A549 (cell line): ENCODE measurements around the gene MYO15B. TPM values are rescaled to one million over a fixed set of nuclear protein-coding genes. Genes with fewer than 3 reads are reported as not detected.

Source experiments
- ATAC-seq, 2 experiments: fragments of 200-7000 bp in 1 of 2; fragments of >200 bp in 1 of 2; cut with Nextera tagmentation in 1 of 2; cut with Tn5 transposase in 1 of 2; 3 replicates each; pipeline versions ENCODE4 v1.8.0 to v1.9.1; 2018 to 2020; ENCODE audit warnings: mild to moderate bottlenecking in 1 of 2, moderate library complexity in 1 of 2
- CTCF ChIA-PET: fragments of 300-600 bp; sonication (Branson Sonifier 250); formaldehyde crosslinking; extraction: SDS; loops from one replicate; lab custom pipeline; 2021; ENCODE audit warnings: antibody characterized with exemption, inconsistent platforms; lab: Yijun Ruan, JAX
- POLR2A ChIA-PET: fragments of 350-600 bp; formaldehyde crosslinking; extraction: SDS; loops from one replicate; lab custom pipeline; 2021; ENCODE audit warnings: antibody characterized with exemption, inconsistent platforms; lab: Yijun Ruan, JAX
- DNase-seq, 2 experiments: peaks; one replicate each; pipeline versions ENCODE4 v3.0.0 to v3.0.0-alpha.2; 2011 to 2016; ENCODE audit warnings: low read depth in 1 of 2, low spot score in 1 of 2
- FAIRE-seq: peaks from 2 replicates; lab custom pipeline; 2011; peaks lifted over from hg19 to GRCh38; lab: Jason Lieb, UNC
- H3K27ac ChIP-seq, 2 experiments: fragments of >200 bp; sonication (Bioruptor Twin); formaldehyde crosslinking; 3 replicates each; pipeline ENCODE4 v1.5.1; 2016 to 2017
- H3K4me1 ChIP-seq: fragments of >200 bp; sonication (Bioruptor Twin); formaldehyde crosslinking; 3 replicates; pipeline ENCODE4 v1.6.1; 2016
- H3K4me2 ChIP-seq: fragments of >200 bp; sonication (Bioruptor Twin); formaldehyde crosslinking; 3 replicates; pipeline ENCODE4 v1.6.1; 2016
- H3K4me3 ChIP-seq: fragments of >200 bp; sonication (Bioruptor Twin); formaldehyde crosslinking; 3 replicates; pipeline ENCODE4 v1.5.1; 2016
- H3K9me3 ChIP-seq: fragments of >200 bp; sonication (Bioruptor Twin); formaldehyde crosslinking; 3 replicates; pipeline ENCODE4 v1.6.1; 2016
- ATOH8 ChIP-seq: fragments of 250-450 bp; sonication (Bioruptor Pico); IDR thresholded peaks from 2 replicates; pipeline ENCODE4 v1.5.0; 2020; ENCODE audit warnings: low read depth, mild to moderate bottlenecking, moderate library complexity
- BCL3 ChIP-seq: fragments of >200 bp; sonication (Bioruptor Twin); formaldehyde crosslinking; IDR thresholded peaks from 3 replicates; pipeline ENCODE4 v1.6.1; 2016
- EHMT2 ChIP-seq: fragments of 200-600 bp; sonication (generic); IDR thresholded peaks from 2 replicates; pipeline ENCODE4 v1.6.1; 2016; ENCODE audit warnings: antibody characterized with exemption, low read depth, mild to moderate bottlenecking, moderate library complexity
- FOXS1 ChIP-seq: fragments of 250-450 bp; sonication (Bioruptor Pico); IDR thresholded peaks from 2 replicates; pipeline ENCODE4 v1.5.0; 2020; ENCODE audit warnings: mild to moderate bottlenecking, moderate library complexity
- HES2 ChIP-seq: fragments of >200 bp; sonication (Bioruptor Twin); formaldehyde crosslinking; IDR thresholded peaks from 2 replicates; pipeline ENCODE4 v1.6.1; 2016
- HOXA7 ChIP-seq: fragments of 250-450 bp; sonication (Bioruptor Pico); IDR thresholded peaks from 2 replicates; pipeline ENCODE4 v1.5.0; 2020; ENCODE audit warnings: mild to moderate bottlenecking, moderate library complexity
- KDM1A ChIP-seq: fragments of 200-600 bp; sonication (generic); IDR thresholded peaks from 2 replicates; pipeline ENCODE4 v1.6.1; 2016; ENCODE audit warnings: low read depth, mild to moderate bottlenecking
- MAFK ChIP-seq: fragments of 450-650 bp; IDR thresholded peaks from 2 replicates; pipeline ENCODE4 v1.6.1; 2014; ENCODE audit not compliant: partially characterized antibody
- NR3C1 ChIP-seq: fragments of >200 bp; sonication (Bioruptor Twin); formaldehyde crosslinking; IDR thresholded peaks from 3 replicates; pipeline ENCODE4 v1.6.1; 2017
- PBX3 ChIP-seq: IDR thresholded peaks from 2 replicates; pipeline ENCODE4 v1.6.1; 2012
- PHF8 ChIP-seq: fragments of 200-600 bp; sonication (generic); IDR thresholded peaks from 2 replicates; pipeline ENCODE4 v1.6.1; 2016; ENCODE audit warnings: low read depth, mild to moderate bottlenecking, antibody characterized with exemption, moderate library complexity, borderline replicate concordance
- RCOR1 ChIP-seq: fragments of 150-350 bp; IDR thresholded peaks from 2 replicates; pipeline ENCODE4 v1.6.1; 2014; ENCODE audit warnings: antibody characterized with exemption, low read length, low read depth
- SMC3 ChIP-seq: fragments of >200 bp; sonication (Bioruptor Twin); formaldehyde crosslinking; IDR thresholded peaks from 3 replicates; pipeline ENCODE4 v1.6.1; 2018; ENCODE audit warnings: inconsistent platforms
- TFCP2L1 ChIP-seq: fragments of 250-450 bp; sonication (Bioruptor Pico); IDR thresholded peaks from 2 replicates; pipeline ENCODE4 v1.5.0; 2021; ENCODE audit warnings: mild to moderate bottlenecking
- ZC3H11A ChIP-seq: fragments of 450-650 bp; IDR thresholded peaks from 2 replicates; pipeline ENCODE4 v1.6.1; 2014; ENCODE audit warnings: antibody characterized with exemption, mild to moderate bottlenecking
- ZFP36 ChIP-seq: fragments of 450-650 bp; IDR thresholded peaks from 2 replicates; pipeline ENCODE4 v1.6.1; 2014; ENCODE audit warnings: borderline replicate concordance; ENCODE audit not compliant: partially characterized antibody
- WGBS: methylation state at CpG from one replicate; pipeline ENCODE4 v1.1.6; 2017; ENCODE audit errors: missing lambda C conversion rate; 5-methylcytosine and 5-hydroxymethylcytosine counted together
- polyA plus RNA-seq, 4 experiments: library from polyadenylated mRNA; depleted of rRNA in 3 of 4; stranded (reverse); fragments of >200 nt; fragmentation: RNase III in 1 of 4; extraction: RNeasy Plus Mini Kit Qiagen cat#74134 plus additional on column Dnase treatment in 1 of 4; gene quantifications; 2 replicates in 3 of 4; 3 replicates in 1 of 4; pipeline ENCODE4 v1.2.3, GENCODE V29; 2011 to 2017

MYO15B gene
- polyA plus RNA-seq, 2 of the 4 experiments (the other 2 are of a cell fraction) = 12.4 to 33.9 TPM

- 96% methylated on average over 4 of the region's 9 CpGs for WGBS
- H3K4me1 ChIP-seq = peaks cover 19% of the 10 kb centered on the region
- H3K4me2 ChIP-seq = peak overlapping the region; percentile 64
- H3K4me3 ChIP-seq = no peak overlapping the region
- FAIRE-seq (no peak), DNase-seq (no peak), ATAC-seq (no peak)
- no peaks in the 10 kb centered on the region for H3K9me3 ChIP-seq
- no peak for TF ChIP-seq ZC3H11A
- no peak for TF ChIP-seq ATOH8 (CRISPR knock-in tag)
- TF ChIP-seq EHMT2 = no peak
- TF ChIP-seq PBX3 = no peak
- TF ChIP-seq TFCP2L1 (CRISPR knock-in tag) = no peak
- no peak for TF ChIP-seq HOXA7
- no peak for TF ChIP-seq SMC3
- H3K27ac ChIP-seq = peak overlapping the region in 1 of 2 experiments; percentile 86; a peak in 3 of 6 replicates
- ChIA-PET POLR2A (interaction anchor here (0.6 to 2.0 kb wide), 2 partner anchors 9 to 114 kb away, joined by 3 to 7 read pairs; no protein-coding TSS in a partner anchor), CTCF (interaction anchor here (0.6 to 51.3 kb wide), 39 partner anchors 1 to 297 kb away, joined by 3 to 2254 read pairs (median 7); partner anchors contain the start of genes GALK1, ITGB4, LLGL2 and MYO15B)
These were observed 46.8 kb downstream of the MYO15B start for GRCh38 chr17:75634376-75634740.

- H3K4me1 ChIP-seq = peaks cover 19% of the 10 kb centered on the region
- H3K9me3 ChIP-seq = no peaks in the 10 kb centered on the region
- DNase-seq = no peak
- H3K4me2 ChIP-seq = no peak overlapping the region
- CTCF ChIA-PET = interaction anchor here (1.1 to 51.3 kb wide), 19 partner anchors 2 to 215 kb away, joined by 3 to 2254 read pairs (median 12); partner anchors contain the start of genes GALK1, MYO15B, RECQL5 and SAP30BP
- no peak for ATAC-seq
- no peak for FAIRE-seq
- 79% methylated on average over 19 of the region's 20 CpGs for WGBS
- H3K4me3 ChIP-seq = no peak overlapping the region
- POLR2A ChIA-PET = no interaction called here
- TF ChIP-seq HES2 = no peak
- TF ChIP-seq ZFP36 = no peak
- TF ChIP-seq NR3C1 = no peak
- TF ChIP-seq, all 56 proteins: peak for 0
- no peak overlapping the region; a peak in 1 of 6 replicates for H3K27ac ChIP-seq
These were observed 47.4 kb downstream of the MYO15B start for GRCh38 chr17:75634754-75635609.

GRCh38 chr17:75635610-75636202 lies 48.1 kb downstream of the MYO15B start:
- CTCF ChIA-PET = interaction anchor here (1.0 to 51.3 kb wide), 8 partner anchors 3 to 179 kb away, joined by 3 to 2254 read pairs (median 506); partner anchors contain the start of genes GALK1, MYO15B, RECQL5 and SAP30BP
- H3K27ac ChIP-seq = no peak overlapping the region
- no peak overlapping the region for H3K4me3 ChIP-seq
- H3K9me3 ChIP-seq = no peaks in the 10 kb centered on the region
- TF ChIP-seq RCOR1 = no peak
- no peak for TF ChIP-seq FOXS1
- no peak for TF ChIP-seq BCL3
- no peak for TF ChIP-seq MAFK
- TF ChIP-seq PHF8 = no peak
- TF ChIP-seq KDM1A = no peak
- DNase-seq (no peak), FAIRE-seq (no peak), ATAC-seq (no peak)
- H3K4me2 ChIP-seq = no peak overlapping the region
- POLR2A ChIA-PET = no interaction called here
- H3K4me1 ChIP-seq = peaks cover 19% of the 10 kb centered on the region
- WGBS = 80% methylated on average over 16 of the region's 16 CpGs
